Measurements from ENCODE around the gene SART3.
"Not testable (repeated sequence)": the region's sequence is repeated elsewhere in the genome, so short reads cannot be mapped to it uniquely, and the experiment has no call there.

SART3 gene

GRCh38 chr12:108517288-108518100, 43.5 kb downstream of the SART3 start:
- no peak for DNase-seq

GRCh38 chr12:108516511-108517275, 44.3 kb downstream of the SART3 start:
- no peak for DNase-seq

- no peak for DNase-seq
These were observed 45.1 kb downstream of the SART3 start for GRCh38 chr12:108515916-108516315.

- DNase-seq = peak; percentile 97 to 100
These were observed 45.8 kb downstream of the SART3 start, which contains the start of gene FICD for GRCh38 chr12:108514973-108515814. FICD (plus strand) TSS chr12:108515277; CDS start chr12:108516973, 1,696 bp downstream.

GRCh38 chr12:108514468-108514972, 46.5 kb downstream of the SART3 start:
- DNase-seq = no peak

- peak; percentile 46 to 52 for DNase-seq
These were observed 49.1 kb downstream of the SART3 start for GRCh38 chr12:108511633-108512540.

- DNase-seq = no peak
These were observed 50.1 kb downstream of the SART3 start for GRCh38 chr12:108510836-108511235.

GRCh38 chr12:108509806-108510205, 51.2 kb downstream of the SART3 start:
- DNase-seq = no peak

GRCh38 chr12:108507971-108508642, 52.9 kb downstream of the SART3 start:
- DNase-seq = no peak

GRCh38 chr12:108505129-108505528, 55.8 kb downstream of the SART3 start:
- DNase-seq = no peak

GRCh38 chr12:108502922-108503321, 58.1 kb downstream of the SART3 start:
- DNase-seq = no peak

GRCh38 chr12:108498136-108498535, 62.8 kb downstream of the SART3 start:
- DNase-seq = no peak

GRCh38 chr12:108495823-108496579, 65.0 kb downstream of the SART3 start:
- no peak for DNase-seq

GRCh38 chr12:108495054-108495453, 65.9 kb downstream of the SART3 start:
- DNase-seq = peak; percentile 13 to 24

- no peak for DNase-seq
These were observed 69.7 kb downstream of the SART3 start for GRCh38 chr12:108491256-108491655.

GRCh38 chr12:108487029-108487428, 73.9 kb downstream of the SART3 start:
- DNase-seq = not testable (repeated sequence)

- DNase-seq = not testable (repeated sequence)
These were observed 75.6 kb downstream of the SART3 start for GRCh38 chr12:108485371-108485770.

GRCh38 chr12:108484845-108485244, 76.1 kb downstream of the SART3 start:
- no peak for DNase-seq

- DNase-seq = no peak
These were observed 76.5 kb downstream of the SART3 start for GRCh38 chr12:108484431-108484830.

All from SHP77 (cell line).